AG04450 (cell line): Measurements from ENCODE around the gene TEKTIP1. TPM values are rescaled to one million over a fixed set of nuclear protein-coding genes. Genes with fewer than 3 reads are reported as not detected.
"Not testable (repeated sequence)": the region's sequence is repeated elsewhere in the genome, so short reads cannot be mapped to it uniquely, and the experiment has no call there.

Experiments
- CTCF ChIA-PET: fragments of 300-600, 350-600 bp; formaldehyde crosslinking; extraction: SDS; loops from one replicate; lab custom pipeline; 2022; ENCODE audit warnings: antibody characterized with exemption, inconsistent platforms; lab: Charles Lee
- POLR2A ChIA-PET: fragments of 350-600 bp; formaldehyde crosslinking; extraction: SDS; loops from one replicate; lab custom pipeline; 2021; ENCODE audit warnings: antibody characterized with exemption, inconsistent platforms; lab: Yijun Ruan, JAX
- DNase-seq: peaks from one replicate; pipeline ENCODE4 v3.0.0-alpha.2; 2011; ENCODE audit warnings: low read depth, low spot score
- H3K27ac ChIP-seq: one replicate; pipeline ENCODE4 v1.5.1; 2012; ENCODE audit warnings: low read depth, low read length, control low read depth
- H3K27me3 ChIP-seq: one replicate; pipeline ENCODE4 v1.6.0; 2012; ENCODE audit warnings: low read length; ENCODE audit not compliant: control insufficient read depth, insufficient read depth
- H3K4me3 ChIP-seq: 2 replicates; pipeline ENCODE4 v1.5.1; 2011; ENCODE audit warnings: mild to moderate bottlenecking, low read depth, low read length, control low read depth
- H3K9me3 ChIP-seq: 2 replicates; pipeline ENCODE4 v1.5.1; 2012; ENCODE audit warnings: low read length; ENCODE audit not compliant: control insufficient read depth, insufficient read depth
- polyA plus RNA-seq: library from polyadenylated mRNA; depleted of rRNA; stranded (reverse); fragments of >200 nt; gene quantifications from 2 replicates; pipeline ENCODE4 v1.2.3, GENCODE V29; 2011
- TF ChIP-seq, protein P1 (sequence below): IDR thresholded peaks from 2 replicates; pipeline ENCODE4 v1.5.1; 2011; ENCODE audit warnings: low read depth, low read length, control low read depth, inconsistent platforms

The TEKTIP1 gene
- polyA plus RNA-seq, 1 experiment = not detected

DNA sequence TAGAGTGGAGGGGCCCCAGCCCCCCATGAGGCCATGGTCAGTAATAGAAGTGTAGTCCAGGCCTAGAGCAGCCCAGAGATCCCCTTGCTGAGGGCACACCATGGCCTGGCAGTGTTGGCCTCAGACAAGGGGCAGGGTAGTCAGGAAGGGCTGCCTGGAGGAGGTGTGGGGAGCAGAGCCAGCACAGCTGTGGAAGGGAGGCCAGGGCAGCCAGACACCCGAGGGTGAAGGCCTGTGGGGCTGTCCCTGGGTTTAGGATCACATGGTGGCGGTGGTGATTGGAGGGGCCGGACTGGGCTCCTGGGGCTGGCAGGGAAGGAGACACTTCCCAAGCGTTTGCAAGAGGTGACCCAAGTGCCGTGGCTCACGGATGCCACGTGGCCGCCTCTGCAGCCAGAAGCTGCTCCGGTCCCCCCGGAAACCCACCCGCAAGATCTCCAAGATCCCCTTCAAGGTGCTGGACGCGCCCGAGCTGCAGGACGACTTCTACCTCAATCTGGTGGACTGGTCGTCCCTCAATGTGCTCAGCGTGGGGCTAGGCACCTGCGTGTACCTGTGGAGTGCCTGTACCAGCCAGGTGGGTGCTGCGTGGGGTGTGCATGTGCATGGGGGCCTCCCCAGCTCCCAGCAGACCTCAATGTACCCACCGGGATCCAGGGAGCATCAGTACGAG is 11.6 kb upstream of the TEKTIP1 start:
- CTCF ChIA-PET = no interaction called here
- H3K9me3 ChIP-seq = no peaks in the 10 kb centered on the region; the same call in 1 of the 2 replicates
- no peak overlapping the region for H3K4me3 ChIP-seq
- no peaks in the 10 kb centered on the region for H3K27me3 ChIP-seq
- H3K27ac ChIP-seq = no peak overlapping the region
- POLR2A ChIA-PET = interaction anchor here (1.3 kb wide), 1 partner anchor 132 kb away, joined by 3 read pairs; no protein-coding TSS in a partner anchor
- TF ChIP-seq, protein P1, sequence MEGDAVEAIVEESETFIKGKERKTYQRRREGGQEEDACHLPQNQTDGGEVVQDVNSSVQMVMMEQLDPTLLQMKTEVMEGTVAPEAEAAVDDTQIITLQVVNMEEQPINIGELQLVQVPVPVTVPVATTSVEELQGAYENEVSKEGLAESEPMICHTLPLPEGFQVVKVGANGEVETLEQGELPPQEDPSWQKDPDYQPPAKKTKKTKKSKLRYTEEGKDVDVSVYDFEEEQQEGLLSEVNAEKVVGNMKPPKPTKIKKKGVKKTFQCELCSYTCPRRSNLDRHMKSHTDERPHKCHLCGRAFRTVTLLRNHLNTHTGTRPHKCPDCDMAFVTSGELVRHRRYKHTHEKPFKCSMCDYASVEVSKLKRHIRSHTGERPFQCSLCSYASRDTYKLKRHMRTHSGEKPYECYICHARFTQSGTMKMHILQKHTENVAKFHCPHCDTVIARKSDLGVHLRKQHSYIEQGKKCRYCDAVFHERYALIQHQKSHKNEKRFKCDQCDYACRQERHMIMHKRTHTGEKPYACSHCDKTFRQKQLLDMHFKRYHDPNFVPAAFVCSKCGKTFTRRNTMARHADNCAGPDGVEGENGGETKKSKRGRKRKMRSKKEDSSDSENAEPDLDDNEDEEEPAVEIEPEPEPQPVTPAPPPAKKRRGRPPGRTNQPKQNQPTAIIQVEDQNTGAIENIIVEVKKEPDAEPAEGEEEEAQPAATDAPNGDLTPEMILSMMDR = no peak
- no peak for DNase-seq

GRCh38 chr19:3528080-3528479 is 10.9 kb upstream of the TEKTIP1 start:
- no peak overlapping the region for H3K27ac ChIP-seq
- ChIA-PET CTCF (no interaction called here), POLR2A (interaction anchor here (1.3 kb wide), 1 partner anchor 131 kb away, joined by 3 read pairs; no protein-coding TSS in a partner anchor)
- TF ChIP-seq, protein P1 = no peak
- DNase-seq = no peak
- H3K4me3 ChIP-seq = no peak overlapping the region
- H3K9me3 ChIP-seq = no peaks in the 10 kb centered on the region; the same call in 1 of the 2 replicates
- H3K27me3 ChIP-seq = no peaks in the 10 kb centered on the region

DNA sequence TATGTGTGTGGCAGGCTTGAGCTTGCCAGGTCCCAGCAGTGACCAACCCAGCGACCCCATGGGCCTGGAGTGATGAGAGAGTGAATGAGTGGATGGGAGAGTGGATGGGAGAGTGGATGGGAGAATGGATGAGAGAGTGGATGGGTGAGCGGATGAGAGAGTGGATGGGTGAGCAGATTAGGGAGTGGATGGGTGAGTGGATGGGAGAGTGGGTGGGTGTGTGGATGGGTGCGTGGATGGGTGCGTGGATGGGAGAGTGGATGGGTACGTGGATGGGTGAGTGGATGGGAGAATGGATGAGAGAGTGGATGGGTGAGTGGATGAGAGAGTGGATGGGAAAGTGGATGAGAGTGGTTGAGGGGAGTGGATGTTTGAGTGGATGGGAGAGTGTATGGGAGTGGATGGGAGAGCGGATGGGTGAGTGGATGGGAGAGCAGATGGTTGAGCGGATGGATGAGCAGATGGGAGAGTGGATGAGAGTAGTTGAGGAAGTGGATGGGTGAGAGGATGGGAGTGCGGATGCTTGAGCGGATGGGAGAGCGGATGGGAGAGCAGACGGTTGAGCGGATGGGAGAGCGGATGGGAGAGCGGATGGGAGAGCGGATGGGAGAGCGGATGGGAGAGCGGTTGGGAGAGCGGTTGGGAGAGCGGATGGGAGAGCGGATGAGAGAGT is 10.3 kb upstream of the TEKTIP1 start:
- ChIA-PET POLR2A (no interaction called here), CTCF (no interaction called here)
- H3K4me3 ChIP-seq = no peak overlapping the region
- H3K9me3 ChIP-seq = no peaks in the 10 kb centered on the region; the same call in 1 of the 2 replicates
- DNase-seq = no peak
- TF ChIP-seq, protein P1 = no peak
- H3K27me3 ChIP-seq = no peaks in the 10 kb centered on the region
- H3K27ac ChIP-seq = no peak overlapping the region

GRCh38 chr19:3529299-3529698 is 9.7 kb upstream of the TEKTIP1 start:
- H3K4me3 ChIP-seq, DNase-seq, POLR2A ChIA-PET, H3K27ac ChIP-seq, H3K27me3 ChIP-seq, H3K9me3 ChIP-seq, CTCF ChIA-PET: not testable (repeated sequence)

- TF ChIP-seq, protein P1 = no peak
- Histone ChIP-seq H3K4me3 (no peak overlapping the region), H3K27me3 (no peaks in the 10 kb centered on the region), H3K27ac (no peak overlapping the region), H3K9me3 (no peaks in the 10 kb centered on the region; the same call in 1 of the 2 replicates)
- DNase-seq = no peak
- ChIA-PET CTCF (no interaction called here), POLR2A (no interaction called here)
Observed at GRCh38 chr19:3530389-3530788, 8.6 kb upstream of the TEKTIP1 start.
